ENCODE results near the gene NXNL2. TPM values are rescaled to one million over a fixed set of nuclear protein-coding genes. Genes with fewer than 3 reads are reported as not detected.

Gene NXNL2
- not detected for total RNA-seq
- long read RNA-seq, result 0 reads

GRCh38 chr9:88534456-88535225 is at the start of gene NXNL2:
TSS of gene NXNL2 (plus strand) at chr9:88535178. CDS start at chr9:88535435, 257 bp downstream.
- ATAC-seq (peak; percentile 84), DNase-seq (peak; percentile 72 to 76)
- intact Hi-C loops (cut with DNase I, micrococcal nuclease), result no loop called here

- ATAC-seq, result no peak
- intact Hi-C loops (cut with DNase I, micrococcal nuclease), result no loop called here
These were observed 46.8 kb upstream of the NXNL2 start for GRCh38 chr9:88488166-88488565.

GRCh38 chr9:88494983-88495721 is 39.8 kb upstream of the NXNL2 start:
- no peak for ATAC-seq
- intact Hi-C loops (cut with DNase I, micrococcal nuclease), result no loop called here

More at GRCh38 chr9:88488166-88488565, 46.8 kb upstream of the NXNL2 start:
- DNase-seq, result no peak

GRCh38 chr9:88497224-88497623 is 37.8 kb upstream of the NXNL2 start:
- ATAC-seq, result no peak
- intact Hi-C loops (cut with DNase I, micrococcal nuclease), result no loop called here
- DNase-seq, result no peak

More at GRCh38 chr9:88494983-88495721, 39.8 kb upstream of the NXNL2 start:
- DNase-seq, result no peak

- no peak for DNase-seq
- intact Hi-C loops (cut with DNase I, micrococcal nuclease), result no loop called here
- ATAC-seq, result no peak
These were observed 36.1 kb upstream of the NXNL2 start for GRCh38 chr9:88498880-88499279.

- no peak for DNase-seq
- ATAC-seq, result no peak
- intact Hi-C loops (cut with DNase I, micrococcal nuclease), result no loop called here
These were observed 33.9 kb upstream of the NXNL2 start for GRCh38 chr9:88501086-88501485.

GRCh38 chr9:88502552-88503034 is 32.4 kb upstream of the NXNL2 start:
- intact Hi-C loops (cut with DNase I, micrococcal nuclease), result no loop called here
- ATAC-seq (no peak), DNase-seq (no peak)

- intact Hi-C loops (cut with DNase I, micrococcal nuclease), result no loop called here
- DNase-seq (no peak), ATAC-seq (no peak)
These were observed 31.7 kb upstream of the NXNL2 start for GRCh38 chr9:88503081-88503844.

- no peak for ATAC-seq
- DNase-seq, result no peak
- intact Hi-C loops (cut with DNase I, micrococcal nuclease), result no loop called here
These were observed 30.9 kb upstream of the NXNL2 start for GRCh38 chr9:88503845-88504764.

- DNase-seq (no peak), ATAC-seq (no peak)
- intact Hi-C loops (cut with DNase I, micrococcal nuclease), result no loop called here
These were observed 26.7 kb upstream of the NXNL2 start for GRCh38 chr9:88508326-88508725.

GRCh38 chr9:88511906-88512305 is 23.1 kb upstream of the NXNL2 start:
- ATAC-seq, result no peak
- intact Hi-C loops (cut with DNase I, micrococcal nuclease), result no loop called here
- DNase-seq, result no peak

- intact Hi-C loops (cut with DNase I, micrococcal nuclease), result no loop called here
- no peak for DNase-seq
- ATAC-seq, result no peak
These were observed 20.7 kb upstream of the NXNL2 start for GRCh38 chr9:88514247-88514646.

GRCh38 chr9:88521308-88521707 is 13.7 kb upstream of the NXNL2 start:
- no peak for DNase-seq
- ATAC-seq, result no peak
- intact Hi-C loops (cut with DNase I, micrococcal nuclease), result no loop called here

- no peak for DNase-seq
- intact Hi-C loops (cut with DNase I, micrococcal nuclease), result no loop called here
These were observed 12.6 kb upstream of the NXNL2 start for GRCh38 chr9:88522360-88522759.

GRCh38 chr9:88523056-88523455 is 11.9 kb upstream of the NXNL2 start:
- DNase-seq (no peak), ATAC-seq (no peak)
- intact Hi-C loops (cut with DNase I, micrococcal nuclease), result no loop called here

More at GRCh38 chr9:88522360-88522759, 12.6 kb upstream of the NXNL2 start:
- ATAC-seq, result no peak

GRCh38 chr9:88524911-88525310 is 10.1 kb upstream of the NXNL2 start:
- DNase-seq (no peak), ATAC-seq (no peak)
- intact Hi-C loops (cut with DNase I, micrococcal nuclease), result no loop called here

- no peak for ATAC-seq
- no peak for DNase-seq
- intact Hi-C loops (cut with DNase I, micrococcal nuclease), result no loop called here
These were observed 7.4 kb upstream of the NXNL2 start for GRCh38 chr9:88527618-88528017.

GRCh38 chr9:88528080-88528790 is 6.7 kb upstream of the NXNL2 start:
- intact Hi-C loops (cut with DNase I, micrococcal nuclease), result no loop called here
- ATAC-seq, result no peak
- no peak for DNase-seq

Data from left colon (tissue), 2 donors.